Testis (tissue), 2 donors: ENCODE results near the gene CENPP.

Experiments used
- CTCF ChIP-seq, 3 experiments: fragments of 450-650 bp in 2 of 3; fragments of 200-600 bp in 1 of 3; sonication (generic) in 1 of 3; IDR thresholded peaks; one replicate each; pipeline ENCODE4 v1.5.1; 2016 to 2019; ENCODE audit warnings: antibody characterized with exemption in 3 of 3, mild to moderate bottlenecking in 2 of 3, moderate library complexity in 1 of 3
- POLR2A ChIP-seq: fragments of 450-650 bp; IDR thresholded peaks from one replicate; pipeline ENCODE4 v1.6.1; 2017; ENCODE audit warnings: antibody characterized with exemption, mild to moderate bottlenecking, moderate library complexity

- no peak for TF ChIP-seq CTCF (IDR thresholded peaks at IDR 0.05)
- TF ChIP-seq POLR2A, result no peak
These were observed 131.8 kb downstream of the CENPP start for GRCh38 chr9:92457576-92457975.
